ENCODE data around the gene MSI2. TPM values are rescaled to one million over a fixed set of nuclear protein-coding genes. Genes with fewer than 3 reads are reported as not detected.

Gene MSI2
- total RNA-seq, 2 experiments from 2014 or later: 87.6 to 96.0 TPM

DNA sequence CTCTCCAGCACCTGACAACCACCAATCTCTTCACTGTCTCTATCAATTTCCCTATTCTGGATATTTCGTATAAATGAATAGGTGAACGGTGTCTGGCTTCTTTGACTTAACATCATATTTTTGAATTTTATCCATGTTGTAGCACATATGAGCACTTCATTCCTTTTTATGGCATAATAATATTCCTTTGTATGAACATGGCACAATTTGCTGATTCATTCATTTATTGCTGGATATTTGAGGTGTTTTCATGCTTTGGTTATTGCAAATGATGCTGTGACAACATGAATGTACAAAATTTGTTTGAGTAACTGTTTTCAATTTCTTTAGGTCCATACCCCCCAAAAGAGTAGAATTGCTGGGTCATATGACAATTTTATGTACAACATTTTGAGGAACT lies 476.8 kb downstream of the MSI2 start:
- peaks cover 3% of the 10 kb centered on the region for H3K27me3 Mint-ChIP-seq
- H3K4me1 Mint-ChIP-seq: no peaks in the 10 kb centered on the region
- no peaks in the 10 kb centered on the region for H3K36me3 Mint-ChIP-seq (ENCODE audit: low read depth)
- no peak for DNase-seq
- no peaks in the 10 kb centered on the region for H3K9me3 Mint-ChIP-seq
- no peak overlapping the region for H3K4me3 Mint-ChIP-seq
- no peak overlapping the region for H3K27ac Mint-ChIP-seq
- POLR2A ChIA-PET: no interaction called here
- CTCF ChIA-PET: no interaction called here

Other genes starting within 250 kb of the MSI2 start
- 10 to 100 TPM; 25.4 to 29.7 TPM for gene AKAP1, start 171.3 kb upstream of the MSI2 start, total RNA-seq